Measurements from ENCODE around the gene DNAJC21. TPM values are rescaled to one million over a fixed set of nuclear protein-coding genes. Genes with fewer than 3 reads are reported as not detected.

The DNAJC21 gene
- total RNA-seq, 4 donors from 2014 or later = 24.8 to 51.9 (median 32.0) TPM

GRCh38 chr5:34932947-34933346 is 3.6 kb downstream of the DNAJC21 start:
- Histone ChIP-seq H3K4me3 (no peak overlapping the region), H3K27me3 (no peaks in the 10 kb centered on the region), H3K4me1 (peaks cover 11 to 44% (median 20%) of the 10 kb centered on the region in 3 donors), H3K9me3 (no peaks in the 10 kb centered on the region), H3K27ac (no peak overlapping the region), H3K36me3 (peaks cover 0 to 45% (median 6%) of the 10 kb centered on the region in 3 donors)
- DNase-seq = no peak
- no peak for TF ChIP-seq CTCF (IDR thresholded peaks at IDR 0.05)
- no peak for TF ChIP-seq POLR2A (IDR thresholded peaks at IDR 0.05)
- intact Hi-C loops (cut with DNase I) = no loop called here
- 88 to 90% methylated on average over 2 of the region's 2 CpGs for WGBS, 2 donors

GRCh38 chr5:34941936-34942335 is 12.6 kb downstream of the DNAJC21 start:
- H3K4me1 ChIP-seq = no peaks in the 10 kb centered on the region
- H3K27ac ChIP-seq = no peak overlapping the region
- intact Hi-C loops (cut with DNase I) = no loop called here
- no peak for DNase-seq
- 83 to 92% methylated on average over 3 of the region's 3 CpGs for WGBS, 2 donors
- no peaks in the 10 kb centered on the region for H3K27me3 ChIP-seq
- H3K36me3 ChIP-seq = peaks cover 2 to 100% (median 20%) of the 10 kb centered on the region in 3 donors
- no peak overlapping the region for H3K4me3 ChIP-seq
- TF ChIP-seq CTCF (IDR thresholded peaks at IDR 0.05) (no peak), POLR2A (IDR thresholded peaks at IDR 0.05) (no peak)
- no peaks in the 10 kb centered on the region for H3K9me3 ChIP-seq

GRCh38 chr5:34944044-34944443 is 14.7 kb downstream of the DNAJC21 start:
- Histone ChIP-seq H3K27me3 (no peaks in the 10 kb centered on the region), H3K36me3 (peaks cover 0 to 99% (median 20%) of the 10 kb centered on the region in 3 donors)
- intact Hi-C loops (cut with DNase I) = no loop called here

GRCh38 chr5:34944460-34945047 is 15.2 kb downstream of the DNAJC21 start:
- Histone ChIP-seq H3K36me3 (peaks cover 0 to 99% (median 20%) of the 10 kb centered on the region in 3 donors), H3K4me1 (no peaks in the 10 kb centered on the region), H3K4me3 (no peak overlapping the region), H3K27me3 (no peaks in the 10 kb centered on the region), H3K27ac (no peak overlapping the region), H3K9me3 (no peaks in the 10 kb centered on the region)
- no peak for DNase-seq
- WGBS, 2 donors = 89% methylated on average over 11 of the region's 11 CpGs
- intact Hi-C loops (cut with DNase I) = no loop called here
- TF ChIP-seq POLR2A (IDR thresholded peaks at IDR 0.05) (no peak), CTCF (IDR thresholded peaks at IDR 0.05) (no peak)

More at GRCh38 chr5:34944044-34944443, 14.7 kb downstream of the DNAJC21 start:
- TF ChIP-seq POLR2A (IDR thresholded peaks at IDR 0.05) (no peak), CTCF (IDR thresholded peaks at IDR 0.05) (no peak)
- Histone ChIP-seq H3K4me3 (no peak overlapping the region), H3K27ac (no peak overlapping the region), H3K4me1 (no peaks in the 10 kb centered on the region), H3K9me3 (no peaks in the 10 kb centered on the region)
- no peak for DNase-seq
- 100% methylated on average over 2 of the region's 2 CpGs for WGBS, 2 donors

- DNase-seq = no peak
- H3K4me3 ChIP-seq = no peak overlapping the region
- WGBS, 2 donors = 97 to 100% methylated on average over 1 of the region's 1 CpG
- no peaks in the 10 kb centered on the region for H3K4me1 ChIP-seq
- peaks cover under 1 to 45% (median 9%) of the 10 kb centered on the region in 3 donors for H3K36me3 ChIP-seq
- no peak for TF ChIP-seq CTCF (IDR thresholded peaks at IDR 0.05)
- H3K27ac ChIP-seq = no peak overlapping the region
- intact Hi-C loops (cut with DNase I) = no loop called here
- no peaks in the 10 kb centered on the region for H3K27me3 ChIP-seq
- no peaks in the 10 kb centered on the region for H3K9me3 ChIP-seq
Measured at GRCh38 chr5:34957321-34957720, 28.0 kb downstream of the DNAJC21 start.

All from esophagus squamous epithelium (tissue), 5 donors.